ENCODE data around the gene HSFX4. TPM values are rescaled to one million over a fixed set of nuclear protein-coding genes. Genes with fewer than 3 reads are reported as not detected.
"Not testable (repeated sequence)": the region's sequence is repeated elsewhere in the genome, so short reads cannot be mapped to it uniquely, and the experiment has no call there.

Gene HSFX4
- total RNA-seq, 1 donor from 2014 or later, result not detected

DNA sequence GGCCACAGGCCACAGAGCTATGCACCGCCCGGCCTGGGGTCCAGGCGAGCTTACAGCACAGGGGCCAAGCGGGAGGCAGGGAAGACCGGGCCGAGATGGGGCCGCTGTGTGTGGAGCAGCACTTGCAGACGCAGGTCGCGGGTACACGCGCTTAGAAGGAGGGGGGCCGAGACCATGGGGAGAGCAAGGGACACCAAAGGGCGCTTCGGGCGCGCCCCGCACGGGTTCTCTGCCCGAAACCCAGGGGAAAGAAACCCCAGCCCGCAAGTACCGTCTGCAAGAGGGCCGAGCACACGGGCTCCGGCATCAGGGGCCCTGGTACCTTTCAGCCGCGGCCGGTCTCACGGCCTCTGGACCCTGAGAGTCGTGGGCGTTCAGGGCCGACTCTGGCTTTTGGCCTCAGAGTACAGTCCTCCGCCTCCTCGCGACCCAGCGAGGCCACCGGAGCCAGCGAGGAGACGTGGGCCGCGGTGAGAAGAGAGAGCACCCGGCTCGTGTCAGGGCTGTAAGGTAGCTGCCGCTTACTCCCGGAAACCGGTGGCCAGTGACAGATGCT, 8.6 kb downstream of the HSFX4 start:
- DNase-seq (ENCODE audit: low spot score), result no peak

- DNase-seq (ENCODE audit: low spot score), result peak; percentile 99
These were observed 9.1 kb downstream of the HSFX4 start, which contains the start of gene EOLA2 for GRCh38 chrX:149938427-149938880. TSS of gene EOLA2 (minus strand) at chrX:149938491. CDS start at chrX:149933874, 4,617 bp downstream.

DNA sequence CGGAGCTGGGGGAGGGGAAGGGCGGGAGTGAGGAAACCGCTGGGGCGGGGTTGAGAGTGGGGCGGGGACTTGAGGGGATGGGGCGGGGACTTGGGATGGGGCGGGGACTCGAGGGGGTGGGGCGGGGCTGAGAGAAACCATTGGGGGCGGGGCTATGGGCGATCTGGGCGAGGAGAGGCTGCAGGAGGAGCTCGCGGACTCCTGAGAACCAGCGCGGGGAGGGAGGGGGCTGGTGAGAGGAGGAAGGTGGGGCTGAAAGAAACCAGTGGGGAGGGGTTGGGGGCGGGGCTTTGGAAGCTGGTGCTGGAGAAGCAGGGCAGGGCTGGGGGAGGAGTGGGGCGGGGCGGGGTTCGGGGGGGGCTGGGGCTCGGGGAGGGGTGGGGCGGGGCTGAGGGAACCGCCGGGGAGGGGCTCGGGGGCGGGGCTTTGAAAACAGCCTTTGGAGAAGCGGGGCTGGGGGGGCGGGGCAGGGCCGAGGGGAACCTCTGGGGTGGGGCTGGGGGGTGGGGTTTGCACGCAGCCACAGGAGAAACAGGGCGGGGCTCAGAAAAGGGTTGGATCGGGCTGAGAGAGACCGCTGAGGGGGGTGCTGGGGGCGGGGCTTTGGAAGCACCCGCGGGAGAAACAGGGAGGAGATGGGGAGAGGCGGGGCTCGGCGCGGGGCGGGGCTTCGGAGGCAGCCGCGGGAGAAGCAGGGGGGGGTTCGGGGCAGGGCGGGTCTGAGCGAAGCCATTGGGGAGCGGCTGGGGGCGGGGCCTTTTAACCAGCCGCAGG, 9.7 kb downstream of the HSFX4 start:
- peak; percentile 94 for DNase-seq (ENCODE audit: low spot score)

DNA sequence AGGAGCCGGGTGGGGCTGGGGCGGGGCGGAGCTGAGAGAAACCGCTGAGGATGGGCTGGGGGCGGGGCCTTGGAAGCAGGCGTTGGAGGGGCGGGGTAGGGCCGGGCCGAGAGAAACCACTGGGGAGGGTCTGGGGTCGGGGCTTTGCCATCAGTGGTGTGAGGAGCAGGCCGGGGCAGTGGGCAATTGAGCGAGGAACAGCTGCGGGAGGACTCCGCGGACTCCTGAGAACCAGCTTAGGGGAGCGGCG, 10.2 kb downstream of the HSFX4 start:
- DNase-seq (ENCODE audit: low spot score), result no peak

DNA sequence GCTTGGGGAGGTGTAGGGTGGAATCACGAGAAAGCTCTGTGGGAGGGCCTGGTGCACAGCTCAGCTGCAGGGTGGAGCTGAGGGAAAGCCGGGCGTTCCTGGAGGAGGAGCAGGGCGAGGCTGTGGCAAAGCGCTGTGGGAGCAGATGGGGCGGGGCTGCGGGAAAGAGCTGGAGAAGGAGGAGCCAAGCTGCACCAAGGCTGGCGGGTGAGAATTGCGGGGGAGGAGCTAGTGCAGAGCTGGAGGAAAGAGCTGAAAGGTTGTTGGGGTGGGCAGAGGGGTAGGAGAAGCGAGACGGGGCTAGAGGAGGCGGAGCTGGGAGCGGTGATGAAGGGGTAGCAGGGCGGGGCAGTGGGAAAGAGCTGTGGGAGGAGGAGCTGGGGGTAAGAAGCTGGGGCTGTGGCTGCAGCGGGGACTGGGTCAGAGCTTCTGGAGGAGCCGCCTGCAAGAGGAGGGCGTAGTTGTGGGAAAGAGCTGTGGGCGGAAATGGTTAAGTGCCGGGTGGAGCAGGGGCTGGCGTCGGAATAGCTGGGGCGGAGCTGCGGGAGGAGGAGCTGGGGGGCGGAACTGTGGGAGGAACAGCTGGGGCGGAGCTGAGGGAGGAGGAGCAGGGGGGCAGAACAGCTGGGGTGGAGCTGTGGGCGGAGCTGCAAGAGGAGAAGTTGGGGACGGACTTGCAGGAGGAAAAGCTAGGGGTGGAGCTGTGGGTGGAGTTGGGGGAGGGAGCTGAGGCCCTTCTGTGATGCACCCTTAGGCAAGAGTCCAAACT, 10.7 kb downstream of the HSFX4 start:
- DNase-seq (ENCODE audit: low spot score), result peak; percentile 97

DNA sequence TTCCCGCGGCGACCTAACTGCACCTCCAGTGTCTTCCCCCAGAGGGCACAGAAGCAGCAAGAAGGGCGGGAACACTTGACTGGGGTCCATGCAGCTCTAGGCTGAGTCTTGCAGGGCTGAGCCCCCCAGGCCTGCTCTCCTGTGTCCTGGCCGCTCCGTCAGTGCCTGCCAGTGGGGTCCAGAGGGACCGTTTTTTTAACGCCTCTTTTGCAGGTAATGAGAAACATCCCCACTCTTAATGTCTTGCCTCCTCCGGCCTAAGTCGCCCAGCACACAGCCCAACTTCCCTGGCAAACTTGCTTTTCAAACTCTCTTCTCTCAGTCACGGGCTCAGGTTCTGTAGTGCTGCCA, 11.3 kb downstream of the HSFX4 start:
- not testable (repeated sequence) for DNase-seq (ENCODE audit: low spot score)

GRCh38 chrX:149945087-149945670, 15.8 kb downstream of the HSFX4 start:
- DNase-seq (ENCODE audit: low spot score), result not testable (repeated sequence)

- not testable (repeated sequence) for DNase-seq (ENCODE audit: low spot score)
These were observed 16.4 kb downstream of the HSFX4 start for GRCh38 chrX:149945820-149946219.

- not testable (repeated sequence) for DNase-seq (ENCODE audit: low spot score)
These were observed 17.6 kb downstream of the HSFX4 start for GRCh38 chrX:149946932-149947331.

GRCh38 chrX:149948016-149948415, 18.6 kb downstream of the HSFX4 start:
- no peak for DNase-seq (ENCODE audit: low spot score)

- DNase-seq (ENCODE audit: low spot score), result peak; percentile 21
These were observed 20.5 kb downstream of the HSFX4 start for GRCh38 chrX:149949743-149950436.

DNA sequence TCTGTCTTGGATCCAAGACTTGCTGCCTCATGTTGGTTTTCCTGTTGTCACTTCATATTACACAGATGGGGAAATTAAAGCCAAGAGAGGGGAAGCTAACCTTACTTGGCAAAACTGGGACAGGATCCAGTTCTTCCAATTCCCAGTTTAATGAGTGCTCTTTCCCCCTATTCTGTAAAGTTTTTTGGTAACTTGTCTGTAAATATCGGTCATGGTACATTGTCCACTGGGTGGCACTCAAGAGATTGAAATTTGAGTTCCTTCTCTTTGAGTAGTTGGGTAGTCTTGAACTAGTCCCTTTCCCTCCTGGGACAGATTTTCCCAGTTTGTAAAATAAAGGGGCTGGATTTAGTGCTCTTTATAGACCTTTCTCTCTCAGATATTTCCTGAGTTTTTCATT, 21.3 kb downstream of the HSFX4 start:
- DNase-seq (ENCODE audit: low spot score), result peak; percentile 32

- no peak for DNase-seq (ENCODE audit: low spot score)
These were observed 32.2 kb downstream of the HSFX4 start for GRCh38 chrX:149961572-149961971.

GRCh38 chrX:149962010-149962409, 32.6 kb downstream of the HSFX4 start:
- no peak for DNase-seq (ENCODE audit: low spot score)

DNA sequence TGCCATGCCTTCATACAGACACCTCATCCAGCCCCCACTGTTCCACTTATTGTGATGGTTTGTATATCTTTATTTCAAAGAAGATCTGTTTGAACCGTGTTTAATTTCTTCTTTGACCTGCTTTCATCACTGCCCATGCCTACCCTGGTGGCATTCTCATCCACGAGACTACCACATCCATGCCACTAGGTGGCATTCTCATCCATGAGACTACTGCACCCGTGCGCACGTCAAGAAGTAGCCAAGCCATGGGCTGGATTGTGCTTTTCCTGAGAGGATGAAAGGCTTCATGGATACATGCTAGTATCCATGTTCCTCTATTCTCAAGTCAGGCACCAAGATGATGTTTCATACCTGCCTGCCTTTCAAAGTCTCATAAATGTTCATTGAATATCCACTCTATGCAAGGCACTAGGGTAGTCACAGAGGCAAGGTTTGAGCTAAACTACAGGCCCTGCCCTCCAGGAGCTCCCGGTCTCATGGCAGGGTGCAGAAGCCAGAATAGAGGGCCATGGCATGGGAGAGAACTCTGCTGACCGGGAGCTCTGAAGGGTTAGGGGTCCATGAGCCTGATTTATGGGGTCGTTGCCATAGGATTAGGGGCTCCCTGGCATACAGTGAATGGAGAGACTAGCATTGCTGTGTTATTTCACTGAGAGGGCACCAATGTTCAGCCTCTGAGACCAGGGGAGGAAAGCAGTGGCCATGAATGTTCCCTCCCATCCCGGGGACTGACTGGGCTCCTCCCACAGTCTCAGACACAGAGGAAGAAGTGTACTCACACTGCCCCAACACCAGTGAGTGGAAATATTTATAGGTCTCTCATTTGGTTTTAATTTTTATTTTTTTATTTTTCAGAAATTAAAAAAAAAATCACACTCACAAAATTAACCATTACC, 33.7 kb downstream of the HSFX4 start:
- DNase-seq (ENCODE audit: low spot score), result peak; percentile 53

DNA sequence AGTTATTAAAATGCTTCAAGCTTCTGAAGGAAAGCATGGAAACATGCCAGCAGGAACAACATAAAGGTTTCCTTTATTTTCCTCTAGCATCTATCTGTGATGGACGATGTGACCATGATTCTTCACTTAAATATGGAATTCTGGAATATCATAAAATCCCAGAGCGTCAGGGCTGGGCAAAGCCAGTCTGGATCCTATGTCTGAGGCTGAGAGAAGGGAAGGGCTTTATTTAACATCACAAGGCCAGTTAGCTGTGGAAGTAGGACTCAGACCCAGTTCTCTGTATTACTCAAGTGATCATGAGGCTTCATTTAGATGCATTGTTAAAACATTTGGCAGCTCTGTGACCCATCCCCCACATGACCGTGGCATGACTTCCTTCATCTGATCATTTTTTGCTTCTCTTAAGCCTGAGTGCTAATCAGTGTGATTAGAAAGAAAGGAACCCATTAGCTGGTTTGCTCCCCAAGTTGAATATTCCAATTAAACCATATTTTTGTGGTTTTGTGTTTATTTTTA, 49.8 kb downstream of the HSFX4 start:
- DNase-seq (ENCODE audit: low spot score), result no peak
